CD1c-positive myeloid dendritic cell (primary cell): Measurements from ENCODE around the gene TRAPPC8.
"Not testable (repeated sequence)": the region's sequence is repeated elsewhere in the genome, so short reads cannot be mapped to it uniquely, and the experiment has no call there.

Experiments
- DNase-seq: peaks from one replicate; pipeline ENCODE4 v3.0.0-alpha.2; 2016; ENCODE audit errors: extremely low spot score

TRAPPC8 gene, protein sequence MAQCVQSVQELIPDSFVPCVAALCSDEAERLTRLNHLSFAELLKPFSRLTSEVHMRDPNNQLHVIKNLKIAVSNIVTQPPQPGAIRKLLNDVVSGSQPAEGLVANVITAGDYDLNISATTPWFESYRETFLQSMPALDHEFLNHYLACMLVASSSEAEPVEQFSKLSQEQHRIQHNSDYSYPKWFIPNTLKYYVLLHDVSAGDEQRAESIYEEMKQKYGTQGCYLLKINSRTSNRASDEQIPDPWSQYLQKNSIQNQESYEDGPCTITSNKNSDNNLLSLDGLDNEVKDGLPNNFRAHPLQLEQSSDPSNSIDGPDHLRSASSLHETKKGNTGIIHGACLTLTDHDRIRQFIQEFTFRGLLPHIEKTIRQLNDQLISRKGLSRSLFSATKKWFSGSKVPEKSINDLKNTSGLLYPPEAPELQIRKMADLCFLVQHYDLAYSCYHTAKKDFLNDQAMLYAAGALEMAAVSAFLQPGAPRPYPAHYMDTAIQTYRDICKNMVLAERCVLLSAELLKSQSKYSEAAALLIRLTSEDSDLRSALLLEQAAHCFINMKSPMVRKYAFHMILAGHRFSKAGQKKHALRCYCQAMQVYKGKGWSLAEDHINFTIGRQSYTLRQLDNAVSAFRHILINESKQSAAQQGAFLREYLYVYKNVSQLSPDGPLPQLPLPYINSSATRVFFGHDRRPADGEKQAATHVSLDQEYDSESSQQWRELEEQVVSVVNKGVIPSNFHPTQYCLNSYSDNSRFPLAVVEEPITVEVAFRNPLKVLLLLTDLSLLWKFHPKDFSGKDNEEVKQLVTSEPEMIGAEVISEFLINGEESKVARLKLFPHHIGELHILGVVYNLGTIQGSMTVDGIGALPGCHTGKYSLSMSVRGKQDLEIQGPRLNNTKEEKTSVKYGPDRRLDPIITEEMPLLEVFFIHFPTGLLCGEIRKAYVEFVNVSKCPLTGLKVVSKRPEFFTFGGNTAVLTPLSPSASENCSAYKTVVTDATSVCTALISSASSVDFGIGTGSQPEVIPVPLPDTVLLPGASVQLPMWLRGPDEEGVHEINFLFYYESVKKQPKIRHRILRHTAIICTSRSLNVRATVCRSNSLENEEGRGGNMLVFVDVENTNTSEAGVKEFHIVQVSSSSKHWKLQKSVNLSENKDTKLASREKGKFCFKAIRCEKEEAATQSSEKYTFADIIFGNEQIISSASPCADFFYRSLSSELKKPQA (N-terminal part only)

DNA sequence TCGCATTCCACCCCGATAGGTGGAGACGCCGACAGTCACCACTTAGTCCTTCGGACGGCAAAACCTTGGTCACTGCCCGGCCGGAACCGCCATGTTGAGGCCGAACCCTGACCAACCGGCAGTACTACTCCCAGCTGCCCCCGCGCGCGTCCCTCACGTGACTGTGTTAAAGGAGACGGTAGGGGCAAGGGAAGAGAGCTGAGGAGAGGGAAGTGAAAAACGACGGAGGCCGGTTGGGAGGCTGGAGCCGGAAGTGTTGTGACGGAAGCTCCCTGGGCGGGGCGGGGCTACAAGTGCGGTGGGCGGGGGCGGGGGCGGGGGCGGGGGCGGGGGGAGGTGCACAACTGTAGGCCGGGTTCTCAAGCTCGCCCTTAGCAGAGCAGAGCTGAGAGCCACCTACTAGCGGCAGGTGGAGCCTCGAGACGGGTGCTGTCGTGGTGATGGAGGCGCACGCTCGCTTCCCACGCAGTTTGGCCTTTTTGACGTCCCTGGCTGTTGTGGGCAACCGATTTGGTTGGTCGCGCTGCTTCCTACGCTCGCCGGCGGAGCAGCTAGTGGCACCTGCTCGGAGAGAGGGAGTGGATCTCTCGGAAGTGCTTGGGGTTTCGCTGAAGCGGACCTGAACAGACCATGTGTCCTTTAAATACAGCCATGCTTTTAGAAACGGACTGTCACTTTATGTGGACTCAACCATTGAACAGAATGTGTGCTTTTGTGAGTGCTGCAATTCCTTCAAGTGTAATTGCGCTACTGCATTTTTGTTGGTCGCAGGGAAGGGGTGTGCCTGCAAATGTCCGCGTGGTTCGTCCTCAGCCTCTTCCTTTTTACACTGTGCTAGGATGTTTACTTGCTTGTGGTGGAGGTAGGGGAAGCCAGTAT, at the start of gene TRAPPC8:
Gene TRAPPC8, minus strand, starts transcription at position 130 of the 879 bp plus-strand sequence. CDS start 364 bp downstream, outside the sequence.
- DNase-seq = peak; percentile 98

DNA sequence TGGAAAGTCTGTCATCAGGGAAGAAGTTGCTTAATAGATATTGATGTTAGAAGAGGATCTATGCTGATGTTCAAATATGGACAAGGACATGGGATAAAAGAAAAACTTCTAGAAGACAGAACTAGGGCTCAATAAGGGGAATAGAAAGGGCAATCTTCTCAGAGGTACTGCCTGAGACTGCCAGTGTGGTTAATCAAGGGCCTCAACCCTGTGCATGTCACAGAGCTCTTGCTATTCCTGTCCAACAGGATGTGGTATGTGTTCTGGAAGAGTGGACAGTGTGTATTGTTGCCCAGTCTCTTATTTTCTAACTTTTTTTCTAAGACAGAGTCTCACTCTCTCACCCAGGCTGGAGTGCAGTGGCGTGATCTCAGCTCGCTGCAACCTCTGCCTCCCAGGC, 47.9 kb upstream of the TRAPPC8 start:
- no peak for DNase-seq

DNA sequence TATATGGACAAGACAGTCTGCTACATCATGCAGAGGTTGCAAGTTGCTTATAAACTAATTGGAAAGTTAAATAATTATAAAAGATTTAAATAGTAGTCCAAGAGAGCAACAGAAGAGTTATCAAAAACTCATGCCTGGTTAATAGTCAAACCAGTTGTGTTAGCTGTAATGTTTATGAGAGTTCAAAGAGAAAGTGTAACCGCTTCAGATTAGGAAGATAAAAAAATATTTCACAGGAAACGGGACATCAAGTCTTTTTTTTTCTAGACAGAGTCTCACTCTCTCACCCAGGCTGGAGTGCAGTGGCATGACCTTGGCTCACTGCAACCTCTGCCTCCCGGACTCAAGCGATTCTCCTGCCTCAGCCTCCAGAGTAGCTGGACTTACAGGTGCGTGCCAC, 41.0 kb upstream of the TRAPPC8 start:
- DNase-seq = no peak

DNA sequence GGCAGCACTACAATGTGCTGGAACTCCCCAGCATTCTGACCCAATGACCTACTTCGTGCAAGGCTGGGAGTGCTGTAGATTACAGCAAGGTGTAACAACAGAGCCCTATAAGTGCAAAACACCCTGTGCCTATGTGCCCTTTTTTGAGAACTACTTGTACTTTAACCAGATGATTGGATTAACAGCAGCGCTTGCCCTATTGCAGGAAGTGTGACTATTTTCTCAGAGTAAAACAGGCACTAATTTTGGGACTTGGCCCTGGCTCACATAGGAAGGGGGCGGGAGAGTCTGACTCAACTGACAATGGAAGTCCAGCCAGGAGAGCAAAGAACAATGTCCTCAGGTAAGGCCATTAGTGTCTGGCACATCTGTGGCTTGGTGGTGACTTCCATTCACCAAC, 40.1 kb upstream of the TRAPPC8 start:
- DNase-seq = no peak

DNA sequence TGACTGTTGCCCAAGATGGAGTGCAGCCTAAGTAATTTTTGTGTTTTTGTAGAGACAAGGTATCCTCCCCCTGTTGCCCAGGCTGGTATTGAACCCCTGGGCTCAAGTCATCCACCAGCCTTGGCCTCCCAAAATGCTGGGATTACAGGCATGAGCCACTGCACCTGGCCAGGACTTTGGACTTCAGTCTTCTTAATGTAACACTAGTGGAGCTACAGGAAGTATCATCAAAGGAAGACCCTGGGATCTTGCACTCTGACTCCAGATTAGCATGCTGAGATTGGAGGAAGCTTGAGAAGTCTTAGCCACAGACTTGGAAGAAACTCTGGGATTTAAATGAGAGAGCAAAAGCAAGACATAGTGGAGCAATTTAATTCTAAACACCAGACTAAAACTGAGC, 37.9 kb upstream of the TRAPPC8 start:
- no peak for DNase-seq

DNA sequence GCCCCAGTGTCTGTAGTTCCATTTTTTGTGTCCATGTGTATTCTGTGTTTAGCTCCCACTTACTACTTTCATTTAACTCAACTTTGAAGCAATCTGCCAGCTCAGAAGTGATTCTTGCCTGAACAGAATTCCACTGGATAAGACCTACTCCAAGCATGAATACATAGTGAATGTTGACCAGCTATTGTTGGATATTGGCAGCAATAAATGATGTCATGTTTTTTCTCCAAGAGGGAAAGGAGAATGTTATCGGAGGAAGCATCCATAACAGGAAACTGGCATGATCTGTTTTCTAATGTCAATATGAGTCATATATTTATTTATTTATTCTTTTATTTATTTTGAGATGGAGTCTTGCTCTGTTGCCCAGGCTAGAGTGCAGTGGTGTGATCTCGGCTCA, 36.8 kb upstream of the TRAPPC8 start:
- DNase-seq = no peak

DNA sequence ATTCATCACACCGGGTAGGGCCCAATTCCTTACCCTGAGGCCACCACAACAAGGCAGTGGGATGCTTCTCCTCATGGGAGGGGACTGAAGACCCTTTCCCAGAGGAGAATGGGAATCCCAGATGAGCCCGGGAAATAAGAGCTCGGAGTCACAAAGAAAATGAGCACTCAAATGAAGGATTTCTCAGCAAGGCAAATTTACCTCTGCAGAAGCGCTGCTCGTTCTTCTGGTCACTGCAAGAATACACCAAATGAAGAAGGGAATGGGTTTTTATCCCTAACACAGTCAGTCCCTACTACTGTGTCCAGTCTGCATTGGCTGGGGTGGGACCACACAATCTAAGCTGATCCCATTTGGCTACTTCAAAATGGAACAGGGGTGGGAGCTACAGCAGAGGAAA, 35.7 kb upstream of the TRAPPC8 start:
- DNase-seq = no peak

DNA sequence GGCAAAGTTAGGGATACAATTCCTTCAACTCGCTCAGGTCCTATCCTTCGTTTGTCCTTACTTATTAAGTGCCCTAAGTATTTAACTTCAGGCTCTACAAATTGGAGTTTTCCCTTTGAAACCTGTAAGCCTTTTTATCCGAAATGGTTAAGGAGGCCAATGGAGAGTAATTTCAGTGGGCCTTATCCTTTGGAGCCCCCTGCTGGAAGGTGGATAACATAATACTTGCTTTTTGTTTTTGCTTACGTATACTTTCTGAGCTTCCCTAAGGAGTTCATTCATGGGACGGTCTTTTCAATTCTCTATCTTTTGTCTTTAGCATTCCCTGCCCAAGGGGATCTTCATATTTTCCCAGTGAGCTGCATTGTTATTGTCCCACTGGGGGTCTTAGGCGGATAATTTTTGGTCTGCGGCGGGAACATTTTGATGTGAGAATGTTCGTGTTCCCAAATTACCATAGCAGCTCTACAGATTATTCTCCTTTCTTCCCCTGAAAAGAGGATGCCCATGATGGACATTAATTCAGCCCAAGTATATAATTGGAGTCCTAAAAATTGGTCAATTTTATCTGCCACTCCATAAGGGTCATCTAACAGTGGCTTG, 34.4 kb upstream of the TRAPPC8 start:
- peak; percentile 51 for DNase-seq

DNA sequence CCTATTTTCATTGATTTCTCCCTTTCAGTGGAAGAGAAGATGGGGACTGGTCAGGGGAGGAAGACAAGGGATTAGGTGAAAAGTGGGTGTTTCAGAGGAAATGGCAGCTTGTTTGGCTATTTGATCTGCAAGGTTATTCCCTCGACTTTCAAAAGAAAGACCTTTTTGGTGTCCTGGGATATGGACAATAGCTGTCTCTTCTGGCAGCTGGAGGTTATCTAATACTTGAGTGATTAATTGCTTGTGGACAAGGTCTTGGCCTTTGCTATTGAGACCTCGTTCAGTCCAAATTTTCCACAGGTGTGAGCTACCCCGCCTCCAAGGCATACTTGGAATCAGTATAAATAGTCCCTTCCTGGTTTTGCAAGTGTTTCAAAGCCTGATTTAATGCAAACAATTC, 33.3 kb upstream of the TRAPPC8 start:
- no peak for DNase-seq

DNA sequence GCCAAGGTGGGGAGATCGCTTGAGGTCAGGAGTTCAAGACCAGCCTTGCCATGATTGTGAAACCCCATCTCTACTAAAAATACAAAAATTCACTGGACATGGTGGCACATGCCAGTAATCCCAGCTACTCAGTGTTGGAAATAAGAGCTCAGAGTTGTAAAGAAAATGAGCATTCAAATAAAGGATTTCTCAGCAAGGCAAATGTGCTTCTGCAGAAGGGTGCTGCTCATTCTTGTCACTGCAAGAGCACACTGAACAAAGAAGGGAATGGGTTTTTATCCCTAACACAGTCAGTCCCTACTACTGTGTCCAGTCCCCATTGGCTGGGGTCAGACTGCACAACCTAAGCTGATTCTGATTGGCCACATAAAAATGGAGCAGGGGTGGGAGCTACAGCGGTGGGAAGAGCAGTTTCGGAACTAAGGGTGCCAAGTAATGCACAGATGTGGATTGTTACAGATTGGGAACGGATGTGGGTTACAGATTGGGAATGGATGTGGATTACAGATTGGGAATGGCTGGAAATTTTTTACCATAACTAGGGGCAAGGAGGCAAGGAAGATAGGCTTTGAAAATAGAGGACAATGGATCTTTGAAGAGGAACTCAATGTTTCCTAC, 31.1 kb upstream of the TRAPPC8 start:
- DNase-seq = no peak

DNA sequence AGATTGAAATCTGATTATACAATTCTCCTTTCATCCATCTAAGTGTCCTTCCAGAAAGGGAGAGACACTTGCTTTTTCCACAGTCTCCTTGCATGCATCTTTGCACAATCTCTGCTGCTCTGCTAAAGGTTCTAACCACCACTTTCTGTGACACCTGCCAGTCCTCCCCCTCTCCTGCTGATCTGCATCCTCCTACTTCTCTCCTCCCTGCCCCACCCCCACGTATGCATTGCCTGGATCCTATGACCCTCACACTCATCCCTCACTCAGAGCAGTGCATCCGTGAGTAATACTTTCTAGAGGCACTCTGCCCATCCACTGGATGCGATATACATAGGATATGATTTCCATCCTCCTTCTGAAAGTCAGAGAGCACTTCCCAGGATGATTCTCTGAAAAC, 27.7 kb upstream of the TRAPPC8 start:
- DNase-seq = no peak

DNA sequence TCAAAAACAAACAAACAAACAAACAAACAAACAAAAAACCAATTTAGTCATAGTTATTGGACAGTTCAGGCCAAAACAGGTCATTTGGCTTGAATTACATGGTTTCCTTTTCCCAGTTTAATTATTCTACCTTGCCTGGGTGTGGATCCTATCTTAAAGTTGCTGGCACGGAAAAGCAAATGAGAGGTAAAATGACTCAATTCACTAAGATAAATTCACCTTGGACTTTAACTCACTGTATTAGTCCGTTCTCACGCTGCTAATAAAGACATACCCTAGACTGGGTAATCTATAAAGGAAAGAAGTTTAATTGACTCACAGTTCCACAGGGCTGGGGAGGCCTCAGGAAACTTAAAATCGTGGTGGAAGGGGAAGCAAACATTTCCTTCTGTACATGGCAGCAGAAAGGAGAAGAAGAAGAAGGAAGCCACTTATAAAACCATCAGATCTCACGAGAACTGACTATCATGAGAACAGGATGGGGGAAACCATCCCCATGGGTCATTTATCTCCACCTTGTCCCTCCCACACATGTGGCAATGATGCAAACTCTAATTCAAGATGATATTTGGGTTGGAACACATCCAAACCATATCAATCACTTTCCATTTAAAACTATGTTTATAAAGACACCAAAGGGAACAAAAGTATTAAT, 22.5 kb upstream of the TRAPPC8 start:
- no peak for DNase-seq

DNA sequence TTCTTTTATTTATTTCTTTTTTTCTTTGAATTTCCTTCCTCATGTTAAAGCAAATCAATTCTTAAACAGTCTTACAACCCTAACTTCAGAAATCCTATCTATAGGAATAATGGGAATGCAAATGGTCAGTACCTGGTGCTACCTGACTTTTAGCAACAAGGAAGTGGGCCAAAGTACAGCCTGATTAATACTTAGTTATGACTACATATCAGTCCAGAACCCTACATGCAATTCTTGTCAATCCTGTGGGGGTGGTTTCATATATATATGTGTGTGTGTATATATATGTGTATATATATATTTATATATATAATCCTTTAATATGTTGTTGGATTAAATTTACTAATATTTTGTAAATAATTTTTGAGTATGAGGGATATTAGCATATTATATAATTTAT, 14.8 kb upstream of the TRAPPC8 start:
- DNase-seq = no peak

DNA sequence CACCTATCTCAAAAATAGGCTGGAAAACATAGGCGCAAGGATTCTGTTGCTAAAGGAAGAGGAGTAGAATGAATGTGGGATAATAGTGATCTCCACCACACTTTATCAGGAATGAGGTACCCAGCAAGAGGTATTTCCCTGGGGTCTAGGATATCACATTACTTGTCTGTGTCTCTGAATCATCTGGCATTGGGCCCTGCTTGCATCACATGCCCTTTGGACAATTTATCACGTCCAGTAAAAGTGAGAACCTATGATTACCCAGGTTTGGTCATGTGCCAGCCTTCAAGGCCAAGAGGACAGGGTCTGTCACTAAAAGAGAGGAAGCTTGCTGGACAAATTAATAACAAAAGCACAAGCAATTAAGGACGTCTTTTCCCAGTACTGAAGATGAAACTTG, 11.4 kb upstream of the TRAPPC8 start:
- no peak for DNase-seq

DNA sequence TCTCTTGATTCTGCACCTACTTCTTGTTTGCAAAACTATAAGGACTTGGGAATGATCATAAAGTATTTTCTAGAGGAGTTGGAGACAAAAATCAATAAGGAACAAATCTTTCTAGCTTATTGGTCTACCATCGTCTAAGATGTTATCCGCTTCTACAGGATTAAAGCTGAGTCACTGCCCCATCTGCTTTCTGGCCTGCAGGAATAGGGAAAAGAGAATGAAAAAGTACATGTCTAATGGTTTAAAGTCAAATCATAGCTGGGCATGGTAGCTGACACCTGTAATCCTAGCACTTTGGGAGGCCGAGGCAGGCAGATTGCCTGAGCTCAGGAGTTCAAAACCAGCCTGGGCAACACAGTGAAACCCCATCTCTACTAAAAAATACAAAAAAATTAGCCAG, 10.8 kb upstream of the TRAPPC8 start:
- not testable (repeated sequence) for DNase-seq

DNA sequence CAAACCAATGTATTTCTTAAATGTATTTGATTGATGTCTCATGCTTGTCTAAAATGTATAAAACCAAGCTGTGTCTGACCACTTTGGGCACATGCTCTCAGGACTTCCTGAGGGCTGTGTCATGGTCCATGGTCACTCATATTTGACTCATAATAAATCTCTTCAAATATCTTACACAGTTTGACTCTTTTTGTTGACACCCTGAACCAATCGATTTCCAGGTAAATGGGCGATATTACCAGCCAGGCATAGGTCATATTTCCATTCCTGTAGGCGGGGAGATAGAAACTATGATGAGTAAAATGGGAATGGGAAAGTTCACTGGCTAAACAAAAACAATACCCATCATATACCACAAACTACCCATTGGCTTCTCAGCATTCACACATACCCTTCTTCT, 9.3 kb upstream of the TRAPPC8 start:
- no peak for DNase-seq

DNA sequence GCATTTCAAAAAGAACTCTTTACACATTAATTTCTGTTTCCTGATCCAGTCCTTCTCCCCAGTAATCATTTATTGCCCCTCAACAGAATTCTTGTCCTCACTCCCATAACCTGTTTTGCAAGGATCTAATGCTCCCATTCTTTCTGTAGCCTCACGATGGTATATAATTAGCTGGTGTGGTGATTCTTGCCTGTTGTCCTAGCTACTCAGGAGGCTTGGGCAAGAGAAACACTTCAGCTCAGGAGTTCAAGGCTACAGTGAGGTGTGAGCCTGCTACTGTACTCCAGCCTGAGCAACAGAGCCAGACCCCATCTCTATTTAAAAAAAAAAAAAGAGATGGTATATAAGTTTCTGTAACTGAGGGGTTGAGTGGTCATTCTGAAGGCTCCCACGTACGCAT, 7.7 kb upstream of the TRAPPC8 start:
- no peak for DNase-seq

DNA sequence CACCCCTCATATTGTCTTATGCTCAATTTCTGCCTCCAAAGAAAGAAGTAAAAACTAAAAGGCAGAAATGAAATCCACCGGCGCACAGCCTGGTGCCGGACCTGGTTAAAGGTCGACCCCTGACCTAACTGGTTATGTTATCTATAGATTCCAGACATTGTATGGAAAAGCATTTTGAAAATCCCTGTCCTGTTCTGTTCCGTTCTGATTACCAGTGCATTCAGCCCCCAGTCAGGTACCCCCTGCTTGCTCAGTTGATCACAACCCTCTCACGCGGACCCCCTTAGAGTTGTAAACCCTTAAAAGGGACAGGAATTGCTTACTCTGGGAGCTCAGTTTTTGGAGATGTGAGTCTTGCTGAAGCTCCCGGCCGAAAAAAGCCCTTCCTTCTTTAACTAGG, 5.4 kb upstream of the TRAPPC8 start:
- DNase-seq = not testable (repeated sequence)

DNA sequence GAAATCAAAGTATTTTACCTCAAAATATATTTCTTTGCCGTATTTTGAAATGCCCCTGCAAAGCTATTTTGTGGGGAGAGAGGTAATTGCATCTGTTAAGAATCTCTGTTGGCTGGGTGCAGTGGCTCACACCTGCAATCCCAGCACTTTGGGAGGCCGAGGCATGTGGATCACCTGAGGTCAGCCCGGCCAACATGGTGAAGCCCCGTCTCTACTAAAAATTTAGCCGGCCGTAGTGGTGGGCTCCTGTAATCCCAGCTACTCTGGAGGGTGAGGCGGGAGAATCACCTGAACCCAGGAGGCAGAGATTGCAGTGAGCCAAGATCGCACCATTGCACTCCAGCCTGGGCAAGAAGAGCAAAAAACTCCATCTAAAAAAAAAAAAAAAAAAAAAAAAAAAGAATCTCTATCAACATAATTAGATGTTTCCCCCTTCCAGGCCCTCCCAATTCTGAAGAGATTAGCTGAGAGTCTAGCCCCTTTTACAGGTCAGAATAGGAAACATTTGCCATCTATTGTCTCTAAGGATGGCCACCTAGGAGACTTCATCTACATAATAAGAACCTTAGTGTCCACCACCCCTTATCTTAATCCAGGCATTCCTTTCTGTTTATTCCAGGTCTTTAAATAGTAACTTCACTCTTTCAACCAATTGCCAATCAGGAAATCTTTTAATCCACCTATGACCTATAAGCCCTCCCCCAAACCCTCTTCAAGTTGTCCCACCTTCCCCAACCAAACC, 3.5 kb upstream of the TRAPPC8 start:
- no peak for DNase-seq
